HG03159 (cell line): Measurements from ENCODE around the gene RNF149.
"Not testable (repeated sequence)": the region's sequence is repeated elsewhere in the genome, so short reads cannot be mapped to it uniquely, and the experiment has no call there.

ENCODE experiments used
- ATAC-seq: cut with Tn5 transposase; IDR thresholded peaks from one replicate; pipeline ENCODE4 v1.9.1; 2021; ENCODE audit warnings: mild to moderate bottlenecking, moderate library complexity; ENCODE audit not compliant: unreplicated experiment

Gene RNF149, protein sequence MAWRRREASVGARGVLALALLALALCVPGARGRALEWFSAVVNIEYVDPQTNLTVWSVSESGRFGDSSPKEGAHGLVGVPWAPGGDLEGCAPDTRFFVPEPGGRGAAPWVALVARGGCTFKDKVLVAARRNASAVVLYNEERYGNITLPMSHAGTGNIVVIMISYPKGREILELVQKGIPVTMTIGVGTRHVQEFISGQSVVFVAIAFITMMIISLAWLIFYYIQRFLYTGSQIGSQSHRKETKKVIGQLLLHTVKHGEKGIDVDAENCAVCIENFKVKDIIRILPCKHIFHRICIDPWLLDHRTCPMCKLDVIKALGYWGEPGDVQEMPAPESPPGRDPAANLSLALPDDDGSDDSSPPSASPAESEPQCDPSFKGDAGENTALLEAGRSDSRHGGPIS

DNA sequence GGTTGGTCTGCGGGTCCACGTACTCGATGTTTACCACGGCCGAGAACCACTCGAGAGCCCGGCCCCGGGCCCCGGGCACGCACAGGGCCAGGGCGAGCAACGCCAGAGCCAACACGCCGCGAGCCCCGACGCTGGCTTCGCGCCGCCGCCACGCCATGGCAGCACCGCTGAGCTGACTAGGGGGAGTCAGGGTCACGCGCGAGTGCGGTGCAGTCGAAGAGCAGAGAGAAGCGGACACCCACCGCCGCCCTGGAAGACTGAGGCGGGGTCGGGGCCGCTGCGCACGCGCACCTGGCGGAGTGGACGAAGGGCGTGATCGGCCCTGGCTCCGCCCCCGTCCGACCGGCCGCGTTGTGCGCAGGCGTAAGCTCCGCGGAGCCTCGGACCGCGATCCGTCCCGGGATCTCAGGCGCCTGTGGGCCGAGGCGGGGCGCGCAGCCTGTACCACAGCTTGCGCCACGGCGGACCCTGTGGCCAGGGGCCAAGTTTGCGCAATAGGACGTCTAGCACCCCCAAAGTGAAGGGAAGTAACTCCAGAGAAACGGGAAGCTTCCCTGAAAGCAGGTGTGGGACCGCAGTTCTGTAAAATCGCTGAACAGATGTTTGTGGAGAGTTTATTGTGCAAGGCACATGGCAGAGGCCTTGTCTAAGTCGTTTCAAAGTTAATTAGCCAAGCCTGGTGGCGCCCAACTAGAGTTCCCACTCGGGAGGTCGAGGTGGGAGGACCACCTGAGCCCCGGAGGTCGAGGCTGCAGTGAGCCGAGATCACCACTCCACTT, at the start of gene RNF149:
Gene RNF149 (minus strand): TSS at position 270 of the 779 bp plus-strand sequence. CDS start 113 bp downstream, at position 157.
- ATAC-seq: peak; percentile 56

DNA sequence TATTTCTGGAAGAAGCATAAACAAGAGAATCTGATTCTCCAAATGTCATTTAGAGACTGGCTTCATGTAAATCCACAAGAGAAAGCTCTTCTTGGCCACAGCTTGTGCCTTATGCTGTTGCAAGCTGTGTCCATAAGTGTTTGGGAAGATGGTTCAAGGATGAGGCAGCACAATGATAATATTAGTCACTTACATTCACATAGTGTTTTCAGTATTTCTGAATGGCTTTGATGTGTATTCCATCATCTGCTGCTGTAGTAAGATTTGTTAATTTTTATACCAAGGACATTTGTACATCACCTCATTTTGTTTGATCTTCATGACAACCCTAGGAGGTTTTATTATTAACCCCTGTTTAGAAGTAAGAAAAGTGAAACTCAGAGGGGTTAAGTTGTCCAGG, 48.9 kb upstream of the RNF149 start:
- no peak for ATAC-seq

DNA sequence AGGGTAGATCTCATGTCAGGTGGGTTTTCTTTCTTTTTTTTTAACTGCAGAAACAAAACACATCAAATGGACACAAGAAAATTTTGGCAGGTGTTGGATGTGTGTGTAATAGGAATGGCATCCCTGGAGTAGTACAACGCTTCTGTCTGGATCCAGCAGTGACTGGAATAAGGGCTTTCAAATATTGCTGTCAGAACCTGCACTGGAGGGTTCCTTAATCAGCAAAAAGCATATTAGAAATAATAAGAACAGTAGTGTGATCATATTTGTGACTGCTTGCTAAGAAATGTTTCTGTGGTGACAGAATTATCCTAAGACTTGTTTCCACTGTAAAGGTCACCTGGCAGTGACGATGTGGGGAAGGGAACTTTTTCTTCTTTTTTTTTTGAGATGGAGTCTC, 48.0 kb upstream of the RNF149 start:
- ATAC-seq: no peak

DNA sequence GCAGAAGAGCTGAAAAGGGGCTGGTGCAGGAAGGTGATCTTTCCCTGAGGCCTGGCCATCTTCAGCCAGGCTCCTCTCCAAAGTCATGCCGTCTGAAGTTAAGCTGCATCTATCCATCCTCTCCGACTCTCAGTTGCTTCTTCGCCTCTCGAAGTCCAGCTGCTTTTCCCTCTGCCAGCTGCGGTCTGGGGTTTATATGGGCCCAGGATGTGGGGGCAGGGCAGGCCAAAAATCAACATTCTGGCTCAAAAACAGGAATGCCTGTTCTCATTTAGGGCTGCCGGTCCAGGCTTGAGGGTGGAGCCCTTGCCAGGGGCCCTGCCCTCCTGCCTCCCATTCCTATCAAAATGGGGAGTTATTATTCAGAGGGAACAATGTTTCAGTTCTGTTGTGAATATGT, 47.6 kb upstream of the RNF149 start:
- no peak for ATAC-seq

DNA sequence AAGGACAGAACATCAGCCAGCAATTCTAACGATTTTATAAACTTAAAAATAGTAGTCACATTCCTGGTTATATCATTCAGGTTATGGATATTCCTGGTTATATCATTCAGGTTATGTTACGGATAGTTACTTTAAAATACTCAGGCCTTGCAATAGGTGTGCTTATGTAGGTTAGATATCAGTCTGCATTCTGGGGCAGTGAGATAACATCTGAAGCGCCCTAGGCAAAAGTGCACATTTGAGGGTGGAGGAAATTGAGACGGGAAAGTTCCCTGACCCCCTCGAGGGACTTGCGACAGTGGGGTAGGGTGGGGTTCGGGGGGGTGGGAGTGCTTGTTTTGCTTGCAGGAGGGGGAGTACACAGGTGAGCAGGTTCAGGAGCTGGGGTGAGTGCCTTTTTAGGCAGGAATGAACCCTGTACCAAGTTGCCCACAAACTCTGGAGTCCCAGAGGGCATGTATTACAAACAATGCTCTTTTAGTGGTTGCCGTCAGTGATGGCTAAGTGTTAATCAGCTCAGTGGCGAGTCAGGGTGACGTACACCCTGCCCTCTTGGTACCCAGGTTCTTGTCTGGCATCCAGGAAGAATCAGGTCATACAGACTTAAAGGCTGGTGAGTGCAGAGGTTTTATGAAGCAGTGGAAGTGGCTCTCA, 47.0 kb upstream of the RNF149 start:
- no peak for ATAC-seq

DNA sequence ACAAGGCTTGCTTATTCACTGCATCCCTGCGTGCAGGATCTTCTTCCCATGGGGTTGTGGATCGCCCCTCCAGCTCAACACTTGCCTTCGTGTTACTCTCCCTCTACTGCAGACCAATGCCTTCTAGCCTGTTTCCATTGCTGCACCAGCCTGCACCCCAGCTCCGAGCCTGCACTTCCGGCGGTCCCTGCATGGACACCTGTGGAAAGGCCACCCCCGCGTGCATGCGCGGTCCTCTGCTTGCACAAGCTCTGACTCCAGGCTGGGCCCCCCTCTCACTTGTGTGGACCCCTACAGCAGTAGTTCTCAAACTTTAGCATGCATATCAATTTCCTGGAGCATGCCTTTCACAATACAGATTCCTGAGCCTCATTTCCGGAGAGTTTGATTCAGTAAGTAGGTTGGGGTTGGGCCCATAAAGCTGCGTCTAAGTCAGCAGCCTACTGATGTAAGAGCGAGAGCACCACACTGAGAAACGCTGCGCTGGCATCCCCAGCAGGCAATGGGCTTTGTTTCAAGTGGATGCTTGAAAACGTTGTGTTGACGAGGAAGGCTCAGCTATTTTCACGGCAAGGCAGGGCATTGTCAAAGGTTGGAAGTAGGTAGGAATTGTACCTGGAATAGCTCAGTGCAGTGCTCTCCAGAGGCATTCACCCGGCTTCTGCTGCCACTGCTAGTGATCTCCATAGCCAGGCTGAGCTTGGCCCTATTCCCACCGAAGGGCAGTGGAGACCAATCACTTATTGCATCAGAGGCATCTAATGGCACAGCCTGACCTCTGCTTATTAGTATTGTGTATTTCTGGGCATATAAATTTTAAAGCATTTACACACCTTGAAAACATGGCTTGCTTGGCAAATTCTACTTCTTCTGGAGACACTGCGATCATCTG, 46.2 kb upstream of the RNF149 start:
- ATAC-seq: no peak

DNA sequence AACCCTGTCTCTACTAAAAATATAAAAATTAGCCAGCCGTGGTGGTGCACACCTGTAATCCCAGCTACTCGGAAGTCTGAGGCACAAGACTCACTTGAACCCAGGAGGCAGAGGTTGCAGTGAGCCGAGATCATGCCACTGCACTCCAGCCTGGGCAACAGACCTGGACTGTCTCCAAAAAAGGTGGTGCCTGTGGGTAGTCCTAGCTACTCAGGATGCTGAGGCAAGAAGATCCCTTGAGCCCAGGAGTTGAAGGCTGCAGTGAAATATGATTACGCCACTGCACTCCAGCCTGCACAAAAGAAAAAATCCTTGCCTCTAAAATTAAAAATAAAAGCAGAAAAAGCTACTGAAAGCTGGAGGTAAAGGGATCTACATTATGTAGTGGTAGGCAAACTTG, 44.1 kb upstream of the RNF149 start:
- not testable (repeated sequence) for ATAC-seq

DNA sequence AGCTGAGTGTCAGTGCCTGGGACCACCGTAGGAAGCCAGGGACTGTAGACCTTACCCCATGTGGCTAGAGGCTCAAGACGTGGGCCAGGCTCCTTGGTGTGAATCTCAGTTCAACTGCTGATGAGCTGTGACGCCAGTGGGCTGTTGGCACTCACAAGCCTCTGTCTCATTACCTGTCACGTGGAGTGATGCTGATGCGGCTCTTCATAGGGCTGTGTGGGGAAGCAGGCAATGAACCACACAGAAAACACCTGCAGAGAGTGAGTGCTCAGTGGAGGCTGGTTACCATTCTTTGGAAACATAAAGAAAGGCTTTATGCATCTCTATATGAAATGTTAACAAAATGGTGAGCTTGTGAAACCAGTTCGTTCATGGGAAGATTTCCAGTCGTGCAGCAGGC, 42.7 kb upstream of the RNF149 start:
- ATAC-seq: no peak

DNA sequence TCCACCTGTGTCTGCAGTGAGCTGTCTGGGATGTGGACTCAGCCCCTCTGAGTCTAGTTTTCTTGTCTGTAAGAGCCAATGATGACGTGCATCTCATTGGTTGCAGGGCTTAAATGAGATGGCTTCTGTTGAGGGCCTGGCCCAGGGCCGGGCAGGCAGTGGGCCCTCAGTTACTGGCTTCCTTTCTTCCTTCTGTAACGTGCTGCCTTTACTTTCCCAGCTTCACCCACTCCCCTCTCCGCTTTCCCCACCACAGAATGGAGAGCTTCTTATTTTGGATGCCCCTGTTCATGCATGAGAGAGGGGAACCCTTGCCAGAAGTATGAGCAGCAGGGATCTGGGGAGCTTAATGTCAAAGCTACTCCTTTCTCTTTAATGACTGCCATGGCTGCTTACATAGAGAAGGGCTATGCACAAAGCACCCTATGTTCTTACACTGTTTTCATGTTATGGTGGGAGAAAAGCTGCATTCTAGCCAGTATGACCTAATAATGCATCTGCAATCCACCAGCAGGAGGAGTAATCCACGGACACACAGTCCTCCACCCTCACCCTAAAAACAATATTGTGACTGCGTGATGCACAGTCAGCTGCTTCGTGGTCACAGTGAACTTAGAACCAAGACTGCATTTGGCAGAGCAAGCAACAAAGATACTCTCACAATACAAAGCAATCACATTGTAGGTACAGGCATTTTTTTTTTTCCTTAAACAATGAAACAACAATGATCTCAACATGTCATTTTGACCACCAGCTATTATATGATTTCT, 41.6 kb upstream of the RNF149 start:
- ATAC-seq: no peak

DNA sequence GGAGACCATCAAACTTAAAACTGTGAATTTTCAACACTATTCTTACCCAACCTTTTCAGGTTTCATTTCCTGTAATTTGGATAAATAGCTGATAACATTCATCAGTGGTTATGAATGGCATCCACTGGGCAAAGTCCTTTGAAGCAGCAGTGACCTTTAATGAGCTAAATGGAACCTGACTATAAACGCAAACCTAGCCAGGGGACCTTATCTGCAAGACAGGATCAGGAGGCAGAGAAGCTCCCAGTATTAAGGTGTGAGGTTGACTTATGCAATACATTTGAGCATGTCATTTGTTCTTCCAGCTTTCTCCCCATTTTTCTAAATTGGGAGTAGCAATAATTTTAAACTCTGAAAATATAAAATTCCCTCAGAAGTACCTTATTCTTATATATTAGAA, 40.4 kb upstream of the RNF149 start:
- ATAC-seq: no peak

DNA sequence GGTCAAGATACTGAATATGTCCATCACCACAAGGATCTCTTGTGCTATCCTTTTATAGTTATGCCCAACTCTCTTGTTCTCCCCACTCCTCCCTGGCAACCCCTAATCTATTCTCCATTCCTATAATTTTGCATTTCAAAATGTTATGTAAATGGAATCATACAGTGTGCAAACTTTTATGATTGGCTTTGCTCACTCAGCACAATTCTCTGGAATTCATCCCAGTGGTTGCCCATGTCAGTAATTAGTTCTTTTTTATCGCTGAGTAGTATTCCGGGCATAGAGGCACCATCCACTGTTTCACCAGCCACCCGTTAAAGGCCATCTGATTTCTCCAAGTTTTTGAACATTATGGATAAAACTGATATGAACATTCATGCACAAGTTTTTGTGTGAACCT, 38.4 kb upstream of the RNF149 start:
- no peak for ATAC-seq

DNA sequence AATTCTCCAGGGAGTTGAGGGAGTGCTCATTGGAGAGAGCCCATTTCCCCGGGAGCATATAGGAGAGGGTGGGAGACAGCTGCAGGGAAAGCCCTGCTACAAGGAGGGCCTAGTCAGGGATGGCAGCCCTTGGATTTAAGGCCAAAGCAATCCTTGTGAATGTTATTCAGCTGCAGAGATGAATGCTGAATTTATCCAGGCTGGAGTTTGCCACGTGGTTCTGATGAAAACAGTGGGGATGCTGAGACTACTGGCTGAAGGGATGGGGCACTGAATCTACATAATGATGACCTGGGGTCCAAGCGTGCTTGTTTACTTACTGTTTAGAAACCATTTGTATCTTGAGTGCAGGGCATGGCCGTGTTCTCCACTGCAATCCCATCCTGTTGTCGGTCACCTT, 35.6 kb upstream of the RNF149 start:
- no peak for ATAC-seq

DNA sequence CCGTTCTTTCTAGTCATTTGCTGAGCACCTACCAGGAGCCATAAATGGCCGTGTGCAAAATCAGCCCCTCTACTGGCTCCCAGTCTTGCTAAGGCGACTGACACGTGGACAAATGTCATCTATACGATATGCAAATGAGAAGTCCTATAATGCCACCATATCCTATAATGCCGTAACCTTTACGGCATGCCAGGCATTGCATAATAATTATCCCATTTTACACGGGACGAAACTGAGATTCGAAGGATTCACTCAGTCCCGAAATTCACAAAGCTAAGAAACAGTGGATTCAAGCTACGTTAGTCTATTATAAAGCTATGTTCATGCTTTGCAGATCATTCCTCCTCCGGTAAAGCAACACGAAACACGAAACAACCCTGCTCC, 34.1 kb upstream of the RNF149 start:
- ATAC-seq: no peak

DNA sequence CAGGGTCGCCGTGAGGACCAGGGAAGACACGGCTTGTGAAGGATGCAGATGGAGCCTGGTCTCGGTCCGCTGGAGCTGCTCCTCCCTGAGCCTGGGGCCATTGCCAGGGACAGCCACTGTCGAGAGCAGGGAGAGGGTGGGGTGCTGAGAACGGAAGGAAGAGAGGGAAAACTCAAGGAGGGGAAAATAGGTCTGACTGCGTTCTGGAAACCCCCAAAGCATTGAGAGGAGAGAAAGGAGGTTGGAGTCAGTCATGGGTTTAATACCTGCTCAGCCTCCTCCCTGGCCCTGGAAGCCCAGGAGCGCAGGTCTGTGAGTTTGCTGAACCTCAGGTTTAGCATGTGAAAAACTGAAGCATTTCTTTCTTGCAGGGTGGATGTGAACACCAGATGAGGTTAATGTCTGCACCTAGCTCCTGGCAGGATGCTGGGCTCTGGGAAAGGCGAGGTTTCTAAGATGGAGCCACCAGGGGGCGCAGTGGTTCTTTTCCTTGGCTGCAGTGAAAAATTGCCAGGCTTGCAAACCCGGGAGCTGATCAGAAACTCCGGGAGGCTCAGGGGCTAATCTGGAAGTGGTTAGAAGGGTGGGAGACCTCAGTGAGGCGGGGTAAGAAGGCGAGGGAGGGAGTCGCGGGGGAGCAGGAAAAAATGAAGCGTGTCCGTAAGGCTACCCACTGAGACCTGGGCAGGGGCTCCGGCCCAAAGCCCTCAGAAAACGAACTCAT, 33.6 kb upstream of the RNF149 start:
- no peak for ATAC-seq

DNA sequence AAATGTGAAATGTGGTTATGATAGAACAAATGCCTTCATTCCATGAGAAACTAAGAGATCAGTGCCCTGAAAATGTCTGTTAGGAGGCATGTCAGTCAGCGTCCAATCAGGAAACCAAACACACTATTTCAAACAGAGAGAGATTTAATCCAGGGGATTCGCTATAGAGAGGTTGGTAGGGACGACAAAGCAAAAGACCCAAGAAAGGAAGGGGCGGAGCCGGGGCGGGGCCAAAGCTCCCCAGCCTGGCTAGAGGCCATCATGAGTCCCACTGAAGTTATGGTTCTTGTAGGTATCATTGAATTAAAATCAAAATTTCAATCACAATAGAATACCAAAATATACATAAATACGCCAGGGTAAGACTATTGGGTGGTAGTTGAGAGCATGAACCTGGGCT, 32.9 kb upstream of the RNF149 start:
- ATAC-seq: no peak

DNA sequence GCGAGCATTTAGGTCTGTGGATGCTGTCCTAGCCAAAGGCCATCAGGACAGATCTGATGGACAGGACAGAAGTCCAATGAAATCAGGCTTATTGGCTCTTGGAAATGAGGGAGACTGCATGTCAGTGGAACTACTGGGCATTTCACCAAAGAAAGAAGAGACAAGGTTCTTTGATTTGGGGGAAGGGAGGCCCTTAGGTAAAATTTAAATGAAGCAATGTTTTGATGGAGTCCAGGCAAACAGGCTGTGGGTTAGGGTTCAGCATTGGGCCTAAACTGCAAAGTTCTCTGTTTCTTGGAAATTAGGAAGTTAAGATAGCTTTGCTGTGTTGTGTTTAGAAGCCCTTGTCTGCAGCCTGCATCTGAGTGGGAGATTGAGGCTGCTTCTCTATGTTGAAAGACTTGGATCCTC, 31.6 kb upstream of the RNF149 start:
- no peak for ATAC-seq

DNA sequence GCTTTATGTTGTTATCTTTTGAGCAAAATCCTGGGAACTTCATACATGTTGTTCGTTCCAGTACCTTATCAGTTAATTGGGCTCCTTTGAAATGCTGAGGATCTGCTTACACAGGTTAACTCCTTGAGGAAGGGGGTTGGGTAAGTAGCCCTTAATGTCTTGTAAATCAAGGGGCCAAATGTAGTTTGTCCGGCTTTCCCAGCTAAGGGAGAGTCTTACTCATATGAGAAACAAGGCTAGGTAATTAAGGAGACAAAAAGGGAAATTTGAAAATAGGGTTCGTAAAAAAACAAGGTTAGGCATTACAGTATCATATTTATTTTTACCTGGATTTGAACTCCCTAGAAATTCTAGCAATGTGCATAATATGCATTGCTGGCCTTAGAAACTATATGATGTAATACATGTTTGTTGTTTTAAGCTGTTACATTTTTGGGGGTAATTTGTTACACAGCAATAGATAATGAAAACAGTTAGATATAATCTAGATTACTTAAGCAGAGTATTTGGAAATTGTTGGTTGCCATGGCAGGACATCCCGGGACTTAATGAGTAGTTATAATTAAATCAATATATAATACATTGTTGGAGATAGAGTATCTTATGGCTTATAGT, 30.9 kb upstream of the RNF149 start:
- ATAC-seq: no peak

DNA sequence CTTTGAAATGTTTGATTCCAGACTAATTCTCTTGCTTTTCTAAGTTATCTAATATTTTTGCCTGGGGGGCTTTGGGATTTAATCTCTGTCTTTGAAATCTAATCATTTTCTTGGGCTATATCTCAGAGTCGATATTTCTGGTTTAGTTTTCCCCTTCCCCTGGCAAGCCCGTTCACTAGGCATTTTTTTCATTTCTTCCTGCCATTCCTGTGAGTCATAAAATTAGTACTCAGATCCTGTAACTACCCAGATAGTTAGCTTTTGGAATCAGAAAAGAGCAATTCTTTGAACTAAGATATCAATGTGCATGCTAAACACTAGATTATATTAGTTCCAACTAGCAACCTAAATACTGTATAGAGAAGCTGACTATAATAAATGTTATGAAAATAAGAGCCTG, 29.4 kb upstream of the RNF149 start:
- ATAC-seq: no peak
